Measurements from ENCODE around the gene ANKMY1.

DNA sequence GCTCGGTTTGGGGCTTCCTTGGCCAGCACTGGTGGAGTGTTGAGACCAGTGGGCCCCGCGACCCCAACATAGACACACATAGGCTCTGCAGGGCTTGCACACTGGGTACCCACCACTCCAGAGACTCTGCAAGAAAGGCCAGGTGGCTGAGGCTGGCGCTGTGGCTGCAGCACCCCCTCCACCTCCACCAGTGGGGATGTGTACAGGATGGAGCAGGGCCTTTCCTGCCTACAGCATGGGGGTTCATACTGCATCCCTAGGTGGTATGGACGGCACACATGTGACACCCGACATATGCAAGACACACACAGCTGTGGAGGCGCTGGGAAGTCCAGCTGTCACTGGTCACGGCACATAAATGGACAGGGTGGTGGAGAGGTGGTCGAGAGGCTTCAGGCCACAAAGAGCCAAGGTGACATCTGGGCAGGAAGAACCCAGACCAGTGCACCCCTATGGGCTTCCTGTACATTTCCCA is 11.8 kb upstream of the ANKMY1 start:
- TF ChIP-seq CTCF (IDR thresholded peaks at IDR 0.05) (no peak), POLR2A (IDR thresholded peaks at IDR 0.05) (no peak)

Data from vagina (tissue), 2 donors.